Bladder microvascular endothelial cell (primary cell): ENCODE results near the gene RFX8. TPM values are rescaled to one million over a fixed set of nuclear protein-coding genes. Genes with fewer than 3 reads are reported as not detected.

ENCODE experiments used
- total RNA-seq: library from RNA; depleted of rRNA; stranded (reverse); fragments of >200 nt; gene quantifications from 2 replicates; pipeline ENCODE4 v1.2.3, GENCODE V29; 2014

Gene RFX8
- 0.49 and 0.50 TPM in 2 replicates for total RNA-seq

DNA sequence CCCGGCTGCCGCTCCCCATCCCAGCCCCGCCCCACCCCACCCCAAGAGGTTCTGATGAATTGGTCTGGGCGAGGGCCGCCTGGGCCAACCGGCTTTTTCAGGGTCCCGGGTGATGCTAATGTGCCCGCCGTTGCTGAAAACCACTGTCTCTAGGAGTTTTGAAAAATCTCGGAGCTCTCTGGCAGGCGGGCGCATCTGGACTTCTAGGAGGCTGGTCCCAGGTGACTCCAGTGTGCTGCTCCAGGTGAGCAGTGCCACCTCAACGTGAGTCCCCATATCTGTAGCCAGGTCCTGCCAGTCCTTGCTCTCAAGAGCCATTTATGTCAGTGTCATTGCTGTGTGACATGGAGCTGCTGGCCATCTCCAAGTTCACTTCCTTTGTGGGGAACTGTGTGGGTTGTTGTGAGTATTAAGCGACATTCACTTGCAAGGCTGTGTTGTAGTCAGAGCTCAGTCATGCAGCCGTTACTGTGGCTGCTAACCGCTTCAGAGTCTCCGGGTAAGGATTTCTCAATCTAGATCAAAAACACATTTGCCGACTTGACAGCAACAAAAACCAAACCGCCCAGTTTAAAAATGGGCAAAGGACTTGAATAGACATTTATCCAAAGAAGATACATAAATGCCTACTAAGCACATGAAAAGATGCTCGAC lies at the start of gene RFX8:
RFX8 (minus strand) TSS at position 382 of the 654 bp plus-strand sequence. CDS start 8,264 bp downstream, outside the sequence.

DNA sequence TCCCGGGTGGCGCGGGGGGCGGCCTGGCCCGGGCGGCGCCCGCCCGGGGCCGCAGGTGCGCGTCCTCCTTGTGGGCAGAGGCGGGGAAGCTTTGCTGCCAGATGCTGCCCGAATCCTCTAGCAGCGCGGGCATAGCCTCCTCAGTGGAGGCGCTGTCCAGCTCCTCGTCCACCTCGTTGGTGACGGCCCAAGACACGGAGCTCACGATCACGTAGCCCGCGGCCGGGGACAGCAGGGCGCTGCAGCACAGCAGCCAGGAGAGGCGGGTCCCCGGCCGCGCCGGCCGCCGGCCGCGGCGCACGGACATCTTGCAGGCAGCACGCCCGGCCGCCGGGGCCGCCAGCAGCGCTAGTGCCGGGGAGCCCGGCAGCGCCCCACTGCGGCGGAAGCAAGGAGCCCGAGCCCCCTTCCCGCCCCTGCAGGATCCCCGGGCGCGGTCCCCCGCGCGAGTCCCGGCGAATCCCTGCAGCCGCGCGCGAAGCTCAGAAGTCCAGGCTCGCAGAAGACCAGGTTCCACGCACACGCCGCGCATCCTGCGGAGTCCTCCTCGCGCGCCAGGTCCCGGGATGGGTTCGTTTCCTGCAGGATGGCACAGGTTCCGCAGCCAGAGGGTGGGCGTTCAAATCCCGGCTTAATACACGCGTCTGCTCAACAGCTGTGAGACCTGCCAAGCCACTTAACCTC lies 87.6 kb downstream of the RFX8 start, which contains the start of gene CREG2:
CREG2 (minus strand) TSS at position 353 of the 684 bp plus-strand sequence; CDS start at position 307, 46 bp downstream.

Other genes starting within 250 kb of the RFX8 start
- gene CNOT11, start 222.2 kb downstream of the RFX8 start, total RNA-seq, result 13.3 and 14.0 TPM in 2 replicates
- gene RNF149, start 166.4 kb downstream of the RFX8 start, total RNA-seq, result 32.4 and 43.9 TPM in 2 replicates
- gene CREG2, start 87.6 kb downstream of the RFX8 start, total RNA-seq, result 0.06 and 0.65 TPM in 2 replicates
- gene MAP4K4, start 222.6 kb upstream of the RFX8 start, total RNA-seq, result 162 and 210 TPM in 2 replicates